ENCODE results near the gene CTNND2.

The CTNND2 gene

GRCh38 chr5:11683666-11684065, 220.6 kb downstream of the CTNND2 start:
- H3K27ac ChIP-seq = no peak overlapping the region
- no peak for TF ChIP-seq ZFX (IDR thresholded peaks at IDR 0.05)
- TF ChIP-seq CTCF (conservative IDR thresholded peaks at IDR 0.05) = no peak

GRCh38 chr5:11681796-11682195, 222.4 kb downstream of the CTNND2 start:
- TF ChIP-seq CTCF (conservative IDR thresholded peaks at IDR 0.05) (no peak), ZFX (IDR thresholded peaks at IDR 0.05) (no peak)
- no peak overlapping the region for H3K27ac ChIP-seq

- TF ChIP-seq CTCF (conservative IDR thresholded peaks at IDR 0.05) = no peak
- no peak for TF ChIP-seq ZFX (IDR thresholded peaks at IDR 0.05)
Observed at GRCh38 chr5:11679676-11680075, 224.6 kb downstream of the CTNND2 start.

GRCh38 chr5:11675184-11675583, 229.1 kb downstream of the CTNND2 start:
- no peak overlapping the region for H3K27ac ChIP-seq

More at GRCh38 chr5:11679676-11680075, 224.6 kb downstream of the CTNND2 start:
- H3K27ac ChIP-seq = no peak overlapping the region

GRCh38 chr5:11672385-11673085, 231.7 kb downstream of the CTNND2 start:
- H3K27ac ChIP-seq = no peak overlapping the region
- TF ChIP-seq ZFX (IDR thresholded peaks at IDR 0.05) = no peak
- TF ChIP-seq CTCF (conservative IDR thresholded peaks at IDR 0.05) = no peak

More at GRCh38 chr5:11675184-11675583, 229.1 kb downstream of the CTNND2 start:
- no peak for TF ChIP-seq ZFX (IDR thresholded peaks at IDR 0.05)
- TF ChIP-seq CTCF (conservative IDR thresholded peaks at IDR 0.05) = no peak

GRCh38 chr5:11658376-11658775, 245.9 kb downstream of the CTNND2 start:
- no peak overlapping the region for H3K27ac ChIP-seq
- no peak for TF ChIP-seq CTCF (conservative IDR thresholded peaks at IDR 0.05)
- no peak for TF ChIP-seq ZFX (IDR thresholded peaks at IDR 0.05)

GRCh38 chr5:11656916-11657315, 247.3 kb downstream of the CTNND2 start:
- H3K27ac ChIP-seq = no peak overlapping the region
- TF ChIP-seq ZFX (IDR thresholded peaks at IDR 0.05) (no peak), CTCF (conservative IDR thresholded peaks at IDR 0.05) (no peak)

Data from C4-2B (cell line).